Stimulated activated CD8-positive, alpha-beta memory T cell treated with anti-CD3 and anti-CD28 coated beads, Interleukin-7, amount 100 ng/mL, for 24 hours (primary cell): ENCODE measurements around the gene KPTN.
A peak's percentile ranks its signal among the peaks of the same experiment; 100 is the strongest.

Experiments used
- DNase-seq: peaks from one replicate; pipeline ENCODE4 v3.0.0-alpha.2; 2020; ENCODE audit warnings: low read depth

KPTN gene

DNA sequence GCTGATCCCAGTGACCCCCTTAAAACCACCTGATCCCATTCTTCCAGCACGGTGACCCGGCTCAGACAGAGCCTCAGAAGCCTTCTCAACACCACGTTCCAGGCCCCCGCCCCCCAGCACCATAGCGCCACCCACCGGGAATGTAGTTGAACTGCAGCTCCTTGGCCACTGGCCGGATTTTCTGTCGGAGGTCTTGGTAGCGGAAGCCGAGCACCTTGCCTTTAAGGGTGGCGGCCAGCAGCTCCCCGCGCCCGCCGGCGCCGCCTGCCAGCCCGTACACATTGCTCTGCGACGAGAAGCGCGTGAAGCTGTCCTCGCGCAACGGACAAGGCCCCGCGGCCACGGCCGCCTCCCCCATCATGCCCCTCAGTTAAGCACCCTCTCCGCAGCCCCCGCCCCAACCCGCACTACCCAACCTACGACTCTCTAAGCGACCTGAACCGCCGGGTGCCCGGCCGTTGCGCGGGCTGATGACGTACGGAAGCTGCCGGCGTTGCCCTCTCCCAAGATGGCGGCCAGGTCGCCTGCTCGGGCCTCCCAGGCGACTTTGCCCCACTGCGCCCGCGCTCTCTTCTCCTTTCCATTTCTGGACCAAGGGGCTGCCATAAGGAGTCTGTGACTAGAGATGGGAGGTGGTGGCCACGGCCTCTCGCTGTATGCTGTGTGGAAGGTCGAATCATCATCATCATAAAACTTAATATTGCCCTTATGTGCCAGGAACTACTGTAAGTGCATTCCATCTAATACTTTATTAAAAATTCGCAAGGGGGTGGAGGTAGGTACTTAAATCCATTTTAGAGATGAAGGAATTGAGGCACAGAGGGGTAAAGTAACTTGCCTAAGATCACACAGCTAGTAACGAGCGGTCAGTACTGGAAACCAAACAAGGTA is at the start of gene KPTN:
KPTN (minus strand) TSS at position 420 of the 891 bp plus-strand sequence; CDS start at position 361, 59 bp downstream.
- peak; percentile 77 for DNase-seq

DNA sequence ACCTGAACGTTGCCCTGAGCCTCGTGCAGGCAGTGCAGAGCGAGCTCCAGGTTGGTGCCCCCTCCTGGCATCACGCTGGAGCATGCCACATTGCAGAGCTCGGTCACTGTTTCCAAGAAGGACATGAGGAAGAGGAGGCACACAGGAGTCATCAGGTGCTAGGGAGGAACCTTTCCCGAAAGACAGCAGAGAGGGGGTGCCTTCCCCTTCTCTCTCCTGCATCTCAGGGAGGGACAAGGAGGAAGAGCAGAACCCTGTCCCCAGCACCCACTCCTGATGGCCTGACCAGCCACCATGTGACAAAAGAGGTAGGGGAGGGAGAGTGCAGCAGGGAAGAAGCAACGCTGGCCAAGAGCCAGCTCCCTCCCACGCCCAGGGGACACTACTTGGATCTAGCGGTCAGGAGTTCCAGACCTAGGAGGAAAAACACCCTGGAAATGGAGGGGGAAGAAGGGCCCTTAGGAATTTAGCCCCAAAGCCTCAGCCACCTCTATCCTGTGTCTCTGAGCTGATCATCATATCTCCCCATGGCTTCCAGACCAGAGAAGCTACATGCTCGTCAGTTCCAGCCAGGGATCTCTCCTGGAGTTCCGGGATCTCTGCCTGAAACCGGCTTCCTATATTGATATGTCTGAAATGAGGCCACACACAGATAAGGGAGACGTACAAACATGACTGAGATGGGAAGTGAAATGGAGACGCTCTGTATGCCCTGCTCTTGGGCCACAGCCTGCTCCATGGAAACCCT is 47.8 kb upstream of the KPTN start:
- DNase-seq: no peak

DNA sequence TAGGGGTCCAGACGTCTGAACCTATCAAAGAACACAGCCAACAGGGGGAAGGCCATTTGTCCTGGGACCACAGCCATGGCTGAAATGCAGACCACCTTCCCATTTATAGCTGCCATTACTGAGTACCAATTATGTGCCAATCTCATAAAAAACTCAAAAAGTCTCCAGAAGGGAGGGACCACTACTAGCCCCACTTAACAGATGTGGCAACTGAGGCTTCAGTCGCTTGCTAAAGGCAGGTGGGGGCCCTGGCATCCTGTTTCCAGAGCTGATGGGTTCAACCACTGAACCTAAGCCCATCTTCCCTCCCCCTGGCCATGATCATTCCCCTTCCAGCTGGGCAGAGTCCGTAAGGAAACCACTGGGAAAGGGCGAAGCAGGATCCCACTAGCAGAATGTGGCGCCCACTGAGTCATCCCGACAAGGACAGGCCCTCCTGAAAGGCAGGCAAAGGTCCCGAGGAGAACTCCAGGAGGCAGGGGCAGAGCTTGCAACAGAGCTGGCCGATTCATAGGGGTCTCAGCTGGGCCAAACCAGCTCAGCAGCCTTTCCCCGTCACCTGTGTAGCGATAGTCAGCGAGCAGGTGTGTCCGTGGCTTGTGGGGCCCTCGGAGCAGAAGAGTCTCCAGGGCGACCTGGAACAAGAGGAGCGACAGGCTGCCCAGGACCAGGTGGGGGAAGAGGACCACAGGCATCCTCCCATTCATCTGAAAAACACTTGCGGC is 45.2 kb upstream of the KPTN start:
- DNase-seq: no peak

DNA sequence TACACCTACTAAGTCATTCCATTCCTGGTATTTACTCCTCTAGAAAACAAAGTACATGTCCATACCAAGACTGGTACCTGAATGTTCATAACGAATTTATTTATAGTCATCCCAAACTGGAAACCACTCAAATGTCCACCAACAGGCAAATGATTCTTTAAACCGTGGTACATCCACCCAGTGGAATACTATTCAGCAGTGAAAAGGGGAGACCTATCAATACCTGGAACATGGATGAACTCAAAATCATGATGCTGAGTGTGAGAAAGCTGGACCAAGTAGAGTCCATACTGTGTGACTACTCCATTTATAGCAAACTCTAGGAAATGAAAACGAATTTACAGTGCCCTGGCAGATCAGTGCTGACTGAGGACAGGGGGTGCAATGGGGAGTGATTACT is 42.8 kb upstream of the KPTN start:
- no peak for DNase-seq

DNA sequence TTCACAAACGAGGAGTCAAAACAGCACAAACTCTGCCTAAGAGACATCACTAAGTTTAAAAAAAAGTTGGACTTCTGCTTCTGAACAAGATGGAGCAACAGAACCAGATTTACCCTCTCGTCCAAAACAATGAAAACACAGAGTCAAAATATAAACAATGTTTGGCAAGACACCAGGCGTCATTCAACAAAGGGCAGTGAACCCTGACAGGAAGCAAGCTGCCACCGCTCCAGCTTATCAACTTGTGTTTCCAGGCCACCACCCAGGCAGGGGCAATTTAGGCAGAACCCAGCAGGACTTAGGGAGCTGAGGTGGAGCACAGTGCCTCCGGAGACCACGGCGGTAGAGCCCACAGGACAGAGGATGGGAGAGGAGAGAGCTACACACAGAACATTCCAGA is 39.5 kb upstream of the KPTN start:
- DNase-seq: no peak

DNA sequence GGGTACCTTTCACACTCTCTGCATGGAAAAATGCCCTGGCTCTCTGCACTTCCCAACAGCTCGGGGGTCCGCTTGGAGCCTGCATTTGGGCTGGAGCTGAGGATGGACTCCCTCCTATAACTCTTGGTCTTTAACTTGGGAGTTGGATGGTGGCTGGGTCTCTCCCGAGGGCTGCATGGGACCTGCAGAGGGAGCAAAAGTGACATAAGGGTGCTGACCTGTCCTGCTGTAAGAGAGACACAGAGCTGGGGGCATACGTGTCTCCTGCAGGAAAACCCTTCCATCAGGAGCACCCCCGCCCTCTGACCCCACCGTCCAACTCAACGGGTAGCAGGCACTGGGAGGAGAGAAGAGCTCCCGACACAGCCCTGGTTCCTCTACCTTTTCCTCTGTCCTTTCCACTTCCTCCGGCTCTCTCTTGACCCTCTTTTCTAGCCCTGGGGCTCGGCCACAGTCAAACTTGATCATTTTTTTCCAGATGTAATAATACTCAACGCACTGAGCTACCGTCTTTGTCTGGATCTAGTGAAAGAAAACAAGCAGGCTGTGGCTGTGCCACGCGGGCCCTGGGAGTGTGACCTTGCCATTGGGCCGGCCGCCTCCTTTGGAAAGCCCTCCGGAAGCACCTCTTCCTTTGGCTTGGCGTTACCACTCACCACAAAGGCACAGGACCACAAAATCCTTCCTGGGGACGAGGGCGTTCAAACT is 37.6 kb upstream of the KPTN start:
- DNase-seq: no peak

DNA sequence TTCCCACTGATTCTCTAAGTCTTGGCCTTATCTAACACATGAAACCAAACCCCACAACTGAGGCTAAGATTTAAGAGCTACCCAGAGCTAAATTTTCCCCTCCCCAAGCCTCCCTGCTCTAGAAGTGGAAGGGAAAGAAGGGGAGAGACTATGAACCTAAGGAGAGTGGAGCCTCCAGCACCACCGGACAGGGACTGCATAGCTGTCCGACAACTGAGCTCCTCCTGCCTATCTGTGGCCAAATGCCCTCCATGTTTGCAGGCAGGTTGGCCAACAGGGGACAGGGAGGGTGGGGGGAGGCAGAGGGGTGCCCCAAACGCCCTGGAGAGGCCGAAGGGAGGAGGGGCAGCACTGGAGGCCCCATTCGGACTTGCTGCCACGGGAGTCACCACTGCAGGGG is 36.8 kb upstream of the KPTN start:
- no peak for DNase-seq

DNA sequence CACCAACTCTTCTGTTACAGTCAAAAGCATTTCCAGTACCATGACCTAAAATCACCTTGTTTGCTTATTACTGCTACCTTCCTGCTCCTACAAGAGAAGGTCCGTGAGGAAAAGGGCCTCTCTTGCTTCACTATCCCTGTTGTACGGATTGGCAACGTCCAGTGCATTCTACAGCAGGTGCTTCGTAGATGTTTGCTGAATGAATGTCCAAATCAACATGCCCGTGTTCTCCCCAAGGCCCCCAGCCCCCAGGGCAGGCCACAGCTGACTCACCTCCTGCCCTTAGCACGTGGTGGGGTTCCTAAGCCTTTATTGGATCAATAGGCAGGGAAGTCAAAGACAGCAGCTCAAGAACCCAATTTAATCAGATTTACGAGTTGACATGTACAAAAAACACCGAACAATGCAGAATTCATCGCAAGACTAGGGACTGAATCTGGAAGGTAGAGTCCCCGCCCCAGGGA is 36.4 kb upstream of the KPTN start:
- no peak for DNase-seq

DNA sequence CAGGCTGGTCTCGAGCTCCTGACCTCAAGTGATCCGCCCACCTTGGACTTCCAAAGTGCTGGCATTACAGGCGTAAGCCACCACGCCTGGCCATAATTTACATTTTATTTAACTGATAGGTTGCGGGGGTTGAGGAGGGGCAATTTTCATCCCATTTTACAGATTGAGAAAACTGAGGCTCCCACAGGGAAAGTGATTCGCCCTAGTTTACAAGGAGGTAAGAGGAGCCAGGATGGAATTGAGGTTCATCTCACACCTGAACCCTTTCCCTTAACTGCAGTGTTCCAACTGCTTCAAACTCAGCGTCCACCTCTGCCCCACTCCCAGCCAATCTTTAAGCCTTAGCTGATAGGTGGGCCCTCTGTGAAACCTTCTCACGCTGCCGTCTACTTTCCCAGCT is 34.8 kb upstream of the KPTN start:
- DNase-seq: no peak

DNA sequence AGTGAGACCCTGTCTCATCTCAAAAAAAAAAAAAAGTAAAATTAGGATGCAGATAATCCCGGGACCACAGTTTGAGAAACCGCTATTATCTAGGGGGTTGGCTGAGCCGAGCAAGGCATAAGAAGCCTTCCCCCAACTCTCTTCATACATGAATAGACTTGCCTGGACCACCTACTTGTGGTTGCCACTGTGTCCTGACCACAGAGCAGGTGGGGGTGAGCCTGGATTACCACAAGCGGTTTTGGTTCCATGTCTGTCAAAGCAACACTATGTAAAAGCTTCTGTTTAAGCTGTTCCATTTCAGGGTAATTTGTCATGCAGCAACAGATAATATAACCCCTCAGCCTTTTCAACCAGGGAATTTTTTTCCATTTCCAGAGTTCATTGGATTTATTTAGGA is 34.1 kb upstream of the KPTN start:
- DNase-seq: peak; percentile 44

DNA sequence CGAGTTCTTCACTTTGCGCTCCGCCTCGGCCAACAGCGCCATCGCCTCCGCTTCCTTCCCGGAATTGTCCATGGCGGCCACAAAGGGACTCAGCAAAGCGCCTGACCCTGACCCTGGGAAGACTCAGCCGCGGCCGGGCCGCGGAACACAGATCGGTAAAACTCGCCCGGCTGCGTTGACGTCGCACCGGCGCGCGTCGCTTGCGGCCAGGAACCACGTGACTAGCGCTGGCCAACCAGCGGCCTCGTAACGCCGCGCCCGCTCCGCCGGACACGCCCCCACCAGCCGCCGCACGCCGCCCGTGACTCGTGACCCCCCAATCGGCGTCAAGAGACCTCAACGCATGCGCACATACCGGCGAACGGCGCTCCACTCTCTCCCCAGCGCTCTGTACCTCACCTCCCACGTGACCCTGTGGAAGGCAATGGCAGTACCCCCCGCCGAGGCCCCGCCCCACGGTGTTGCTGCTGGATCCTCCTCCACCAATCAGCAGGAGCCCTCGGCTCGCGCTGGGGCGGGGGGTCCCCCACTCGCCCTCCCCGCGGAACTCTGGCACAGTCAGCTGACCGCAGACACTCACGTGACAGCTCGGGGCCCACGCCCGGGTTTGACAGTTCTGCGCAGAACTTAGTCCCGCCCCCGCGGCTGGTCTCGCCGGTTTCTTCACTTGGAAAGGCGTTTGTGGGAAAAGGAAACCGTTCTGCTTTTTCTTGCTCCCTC is 31.0 kb upstream of the KPTN start, which contains the start of gene NAPA:
NAPA (minus strand) TSS at position 195 of the 720 bp plus-strand sequence; CDS start at position 72, 123 bp downstream.
- DNase-seq: peak; percentile 100

DNA sequence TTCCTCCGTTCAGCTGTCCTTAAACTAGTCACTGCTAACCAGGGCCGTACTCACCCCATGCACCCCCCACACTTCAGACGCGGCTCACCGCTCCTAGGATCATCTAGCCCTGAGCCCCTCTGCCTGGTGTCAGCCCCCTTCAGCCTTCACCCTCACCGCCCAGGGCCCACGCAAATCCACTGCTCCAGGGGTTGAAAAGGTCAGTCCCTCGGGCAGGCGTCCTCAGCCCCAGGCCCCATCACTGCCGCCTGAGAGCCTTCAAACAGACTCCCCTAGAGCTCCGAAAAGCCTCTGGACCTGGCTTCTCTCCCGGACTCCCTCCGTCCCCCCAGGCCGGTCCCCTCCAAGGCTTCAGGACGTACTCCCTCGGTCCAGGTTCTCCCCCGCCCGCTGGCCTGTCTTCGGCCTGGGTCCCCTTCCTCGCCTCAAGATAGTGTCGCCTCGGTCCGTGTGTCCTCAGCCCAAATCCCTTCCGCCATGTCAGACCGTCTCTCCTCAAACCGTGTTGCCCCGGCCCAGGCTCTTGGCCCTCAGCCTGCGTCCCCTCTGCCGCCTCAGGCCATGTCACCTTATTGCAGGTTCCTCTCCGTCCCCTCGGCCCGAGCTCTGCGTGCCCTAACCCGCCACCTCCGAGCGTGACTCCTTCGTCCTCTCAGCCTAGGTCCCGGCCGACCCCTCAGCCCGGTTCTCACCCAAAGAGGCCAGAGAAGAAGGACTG is 30.3 kb upstream of the KPTN start:
- DNase-seq: no peak

DNA sequence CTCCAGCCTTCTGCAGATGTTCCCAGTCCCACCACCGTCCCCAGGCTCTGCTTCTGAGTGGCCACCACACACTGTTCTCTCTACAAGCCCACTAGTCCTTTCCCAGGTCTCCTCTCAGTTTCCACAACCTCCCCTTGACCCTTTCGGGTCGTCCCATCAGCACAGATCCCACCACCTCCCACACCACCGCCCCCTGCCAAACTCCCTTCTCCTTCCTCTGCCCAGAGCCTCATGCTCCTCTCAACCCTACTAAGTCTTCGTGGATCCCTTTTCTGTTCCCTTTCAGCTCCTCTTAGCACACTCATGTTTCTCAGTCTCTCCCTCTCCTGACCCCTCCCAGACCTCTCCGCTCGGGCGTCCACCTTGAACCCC is 28.9 kb upstream of the KPTN start:
- no peak for DNase-seq

DNA sequence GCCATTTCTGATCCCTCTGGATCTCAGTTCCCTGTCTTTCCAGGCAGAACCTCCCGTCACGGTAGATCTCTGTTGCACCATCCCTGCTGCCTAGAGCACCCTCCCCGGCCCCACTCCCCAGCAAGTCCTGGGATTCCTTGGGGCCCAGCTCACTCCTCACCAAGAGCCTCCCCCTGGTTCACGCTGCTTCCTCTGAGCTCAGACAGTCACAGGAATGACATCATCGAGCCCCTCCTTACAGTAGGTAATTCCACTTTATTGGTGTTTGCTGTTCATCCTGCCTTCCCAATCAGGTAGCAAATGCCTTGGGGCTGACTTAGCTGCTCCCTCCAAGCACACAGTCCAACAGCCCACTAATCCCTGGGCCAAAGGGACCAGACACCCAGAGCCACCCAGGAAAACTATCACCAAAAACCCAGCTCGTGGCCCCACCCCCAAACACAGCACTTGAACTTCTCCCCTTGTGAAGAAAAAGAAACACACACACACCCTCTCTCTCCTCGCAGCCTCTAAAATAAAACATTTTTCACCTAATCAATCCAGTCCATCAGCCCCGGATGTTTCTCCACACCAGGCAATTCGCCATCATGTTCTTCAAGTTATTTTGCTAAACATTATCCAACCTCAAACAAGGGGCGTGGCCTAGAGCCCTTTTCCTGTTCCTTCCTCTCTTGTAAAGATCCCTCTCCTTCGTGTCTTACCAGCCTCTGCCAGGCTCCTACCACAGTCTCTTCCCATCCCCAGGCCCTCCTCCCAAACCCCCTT is 28.3 kb upstream of the KPTN start:
- DNase-seq: no peak

DNA sequence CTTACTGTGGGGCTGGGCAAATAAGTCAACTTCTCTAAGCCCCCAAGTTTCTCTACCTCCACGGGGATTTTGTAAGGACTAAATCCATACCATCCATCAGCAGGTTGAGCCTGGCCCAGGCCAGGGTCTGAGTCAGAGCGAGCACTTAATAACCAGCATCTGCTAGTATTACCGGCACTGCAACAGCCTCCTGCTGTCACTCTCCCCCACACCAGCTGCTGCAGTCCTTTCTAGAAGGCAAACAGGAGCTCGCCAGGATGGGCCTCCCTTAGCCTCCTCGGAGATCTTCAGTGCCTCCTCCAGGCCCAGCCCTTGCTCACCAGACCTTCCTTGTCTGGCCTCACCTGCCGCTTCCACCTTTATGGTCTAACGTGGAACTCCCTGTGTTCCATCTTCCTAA is 27.7 kb upstream of the KPTN start:
- no peak for DNase-seq

DNA sequence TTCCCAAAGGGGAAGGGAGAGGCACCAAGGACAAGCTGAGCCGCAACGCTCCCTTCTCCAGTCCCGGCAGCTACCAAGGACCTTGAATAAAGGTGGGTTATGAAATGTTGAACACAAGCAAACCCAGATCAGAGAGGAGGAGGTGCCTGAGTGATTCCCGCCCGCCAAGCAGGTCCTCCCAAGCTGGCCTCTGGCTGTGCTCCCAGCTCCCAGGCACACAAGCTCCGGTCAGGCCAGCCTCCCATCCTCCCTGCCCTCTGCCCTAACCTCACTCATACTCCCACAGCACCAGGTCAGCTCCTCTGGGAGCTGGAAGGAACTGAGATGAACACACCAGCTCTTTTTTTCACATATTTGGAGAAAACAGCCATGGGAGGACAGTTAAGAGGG is 27.1 kb upstream of the KPTN start:
- DNase-seq: no peak

DNA sequence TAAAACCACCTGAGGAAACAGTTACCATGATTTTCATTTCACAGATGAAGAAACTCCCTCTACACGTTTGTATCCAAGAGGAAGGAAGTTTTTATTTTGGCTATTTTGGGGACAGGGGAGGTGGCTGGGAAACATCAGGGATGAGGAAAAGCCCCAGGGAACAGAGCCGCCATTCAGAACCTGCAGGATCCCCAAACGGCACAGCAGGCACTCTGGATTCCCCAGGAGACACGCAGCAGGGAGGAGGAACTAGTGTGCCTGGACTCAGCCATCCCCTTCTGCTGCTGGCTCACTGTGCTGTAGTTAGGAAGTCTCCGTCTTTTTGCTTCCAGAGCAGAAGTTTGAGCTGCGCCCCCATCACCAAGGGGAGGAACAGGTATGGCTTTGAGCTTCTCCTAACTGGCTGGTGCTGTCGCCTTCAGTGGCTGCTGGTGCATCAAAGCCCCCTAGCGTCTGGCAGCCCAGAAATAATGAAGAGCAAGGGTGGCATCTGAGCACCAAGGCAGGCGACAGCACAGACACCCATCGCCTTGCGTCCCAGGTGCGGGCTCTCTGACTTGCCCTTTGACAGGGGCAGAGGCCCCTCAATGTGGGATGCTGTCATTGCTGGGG is 26.6 kb upstream of the KPTN start:
- no peak for DNase-seq

DNA sequence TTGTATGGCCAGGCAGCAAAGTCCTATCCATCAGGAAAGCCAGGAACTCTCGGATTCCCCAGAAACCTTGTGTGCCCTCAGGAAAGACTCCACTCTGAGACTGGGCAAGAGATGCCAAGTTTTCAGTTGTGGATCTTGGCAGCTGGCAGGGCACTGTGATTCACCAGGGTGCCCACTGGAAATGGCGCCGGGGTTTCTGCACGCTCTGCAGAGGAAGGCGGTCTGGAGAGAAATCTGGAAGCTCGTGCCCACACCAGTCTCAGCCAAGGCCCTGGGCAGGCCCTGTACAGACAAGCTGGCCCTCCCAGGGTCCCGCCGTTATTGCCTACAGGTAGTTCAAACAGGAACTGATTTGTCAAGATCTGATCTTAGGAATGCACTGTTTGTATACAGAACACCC is 26.0 kb upstream of the KPTN start:
- DNase-seq: no peak

DNA sequence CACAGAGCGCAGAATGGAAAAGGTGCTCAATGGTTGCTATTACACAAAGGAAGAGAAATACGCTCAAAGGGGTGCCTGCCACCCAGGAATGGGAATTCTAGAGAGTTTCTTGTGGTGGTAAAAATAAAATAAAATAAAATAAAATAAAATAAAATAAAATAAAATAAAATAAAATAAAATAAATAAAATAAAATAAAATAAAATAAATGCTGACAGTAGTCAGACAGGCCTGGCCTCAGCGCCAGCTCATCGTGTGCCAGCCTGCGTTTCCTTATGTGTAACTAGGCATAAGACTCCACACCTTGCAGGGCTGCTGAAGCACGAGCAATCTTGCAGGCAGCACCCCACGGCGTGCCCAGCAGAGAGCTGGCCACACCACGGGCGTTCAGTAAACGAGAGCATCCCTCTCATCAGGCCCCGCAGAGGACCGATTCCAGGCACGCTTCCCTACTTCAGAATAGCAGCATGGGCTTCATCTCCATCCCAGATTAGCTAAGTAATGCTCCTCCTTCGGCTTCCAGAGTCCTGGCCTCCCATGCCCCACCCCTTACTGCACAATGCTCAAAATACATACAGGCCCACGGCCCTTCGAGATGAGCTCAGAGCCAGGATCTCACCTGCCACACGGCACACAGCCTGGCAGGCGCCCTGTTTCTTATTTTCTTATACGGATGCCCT is 25.3 kb upstream of the KPTN start:
- DNase-seq: no peak
